Calu3 (cell line): ENCODE results near the gene C19orf25. TPM values are rescaled to one million over a fixed set of nuclear protein-coding genes. Genes with fewer than 3 reads are reported as not detected.

ENCODE experiments used
- BruUV-seq: library from RNA; stranded (reverse); fragments of 400-500 nt; replicated peaks from 2 replicates; lab custom pipeline; 2021; lab: Mats Ljungman, UMichigan
- CTCF ChIA-PET: fragments of 300-600 bp; sonication (Branson Sonifier 250); formaldehyde crosslinking; loops from one replicate; lab custom pipeline; 2022; ENCODE audit warnings: antibody characterized with exemption; lab: Charles Lee
- DNase-seq: peaks from one replicate; pipeline ENCODE4 v3.0.0; 2022
- H3K27ac Mint-ChIP-seq: one replicate; pipeline ENCODE4 v1.8.0; 2022; ENCODE audit warnings: mixed read lengths; ENCODE audit not compliant: unreplicated experiment
- H3K27me3 Mint-ChIP-seq: one replicate; pipeline ENCODE4 v1.8.0; 2022; ENCODE audit warnings: mixed read lengths; ENCODE audit not compliant: unreplicated experiment
- H3K36me3 Mint-ChIP-seq: one replicate; pipeline ENCODE4 v1.8.0; 2022; ENCODE audit warnings: mild to moderate bottlenecking, moderate library complexity, mixed read lengths; ENCODE audit not compliant: insufficient read depth, unreplicated experiment
- H3K4me1 Mint-ChIP-seq: one replicate; pipeline ENCODE4 v1.8.0; 2022; ENCODE audit warnings: mild to moderate bottlenecking, low read depth, mixed read lengths; ENCODE audit not compliant: unreplicated experiment
- H3K4me3 Mint-ChIP-seq: one replicate; pipeline ENCODE4 v1.8.0; 2022; ENCODE audit warnings: mild to moderate bottlenecking, low read depth, moderate library complexity, mixed read lengths; ENCODE audit not compliant: unreplicated experiment
- H3K9me3 Mint-ChIP-seq: one replicate; pipeline ENCODE4 v1.8.0; 2022; ENCODE audit warnings: low read depth, mixed read lengths; ENCODE audit not compliant: unreplicated experiment
- CTCF ChIP-seq: fragments of 200-600 bp; IDR thresholded peaks from one replicate; pipeline ENCODE4 v1.8.0; 2022; ENCODE audit warnings: antibody characterized with exemption; ENCODE audit not compliant: unreplicated experiment
- intact Hi-C: fragments of 100-400 bp; cut with micrococcal nuclease; formaldehyde crosslinking; loops from one replicate; pipeline ENCODE4 v1.10.0; 2022; ENCODE audit not compliant: unreplicated experiment
- total RNA-seq: library from RNA; stranded (reverse); gene quantifications from 2 replicates; pipeline ENCODE4 v1.2.3, GENCODE V29; 2022

C19orf25 gene
- total RNA-seq, 1 experiment from 2014 or later = 33.7 TPM

GRCh38 chr19:1511318-1512317 lies 32.6 kb upstream of the C19orf25 start:
- H3K27me3 Mint-ChIP-seq = peaks cover 7% of the 10 kb centered on the region
- TF ChIP-seq CTCF = no peak
- peak overlapping the region; percentile 49 for H3K4me3 Mint-ChIP-seq
- no peaks in the 10 kb centered on the region for H3K4me1 Mint-ChIP-seq
- intact Hi-C loops = no loop called here
- H3K27ac Mint-ChIP-seq = no peak overlapping the region
- DNase-seq = no peak
- BruUV-seq = no TSS peak
- CTCF ChIA-PET = no interaction called here
- no peaks in the 10 kb centered on the region for H3K9me3 Mint-ChIP-seq
- H3K36me3 Mint-ChIP-seq = peaks cover 14% of the 10 kb centered on the region

GRCh38 chr19:1510807-1511206 lies 31.8 kb upstream of the C19orf25 start:
- BruUV-seq = no TSS peak
- Mint-ChIP-seq H3K4me3 (no peak overlapping the region), H3K27me3 (peaks cover 7% of the 10 kb centered on the region), H3K36me3 (peaks cover 14% of the 10 kb centered on the region), H3K27ac (no peak overlapping the region), H3K4me1 (no peaks in the 10 kb centered on the region), H3K9me3 (no peaks in the 10 kb centered on the region)
- CTCF ChIA-PET = no interaction called here
- TF ChIP-seq CTCF = no peak
- intact Hi-C loops = no loop called here
- DNase-seq = no peak

GRCh38 chr19:1510442-1510806 lies 31.4 kb upstream of the C19orf25 start:
- BruUV-seq = no TSS peak
- H3K4me3 Mint-ChIP-seq = no peak overlapping the region
- no peak for TF ChIP-seq CTCF

GRCh38 chr19:1509602-1510441 lies 30.8 kb upstream of the C19orf25 start:
- TF ChIP-seq CTCF = no peak

More at GRCh38 chr19:1510442-1510806, 31.4 kb upstream of the C19orf25 start:
- no peak for DNase-seq
- no peaks in the 10 kb centered on the region for H3K4me1 Mint-ChIP-seq
- H3K27ac Mint-ChIP-seq = no peak overlapping the region
- peaks cover 14% of the 10 kb centered on the region for H3K36me3 Mint-ChIP-seq
- H3K9me3 Mint-ChIP-seq = no peaks in the 10 kb centered on the region
- H3K27me3 Mint-ChIP-seq = peaks cover 7% of the 10 kb centered on the region
- CTCF ChIA-PET = no interaction called here
- intact Hi-C loops = no loop called here

More at GRCh38 chr19:1509602-1510441, 30.8 kb upstream of the C19orf25 start:
- CTCF ChIA-PET = interaction anchor here (0.6 kb wide), 1 partner anchor 22 kb away, joined by 3 read pairs; no protein-coding TSS in a partner anchor
- no TSS peak for BruUV-seq
- Mint-ChIP-seq H3K4me1 (no peaks in the 10 kb centered on the region), H3K4me3 (no peak overlapping the region), H3K9me3 (no peaks in the 10 kb centered on the region), H3K36me3 (peaks cover 17% of the 10 kb centered on the region), H3K27me3 (peaks cover 7% of the 10 kb centered on the region), H3K27ac (no peak overlapping the region)
- intact Hi-C loops = no loop called here
- no peak for DNase-seq
